NCI-H1694 treated with DMSO at 0.1 percent for 48 hours (cell line): ENCODE measurements around the gene EFCAB5.
"Not testable (repeated sequence)": the region's sequence is repeated elsewhere in the genome, so short reads cannot be mapped to it uniquely, and the experiment has no call there.

Experiments used
- DNase-seq: peaks from one replicate; lab custom pipeline; 2025; lab: John Stamatoyannopoulos, UW

The EFCAB5 gene

DNA sequence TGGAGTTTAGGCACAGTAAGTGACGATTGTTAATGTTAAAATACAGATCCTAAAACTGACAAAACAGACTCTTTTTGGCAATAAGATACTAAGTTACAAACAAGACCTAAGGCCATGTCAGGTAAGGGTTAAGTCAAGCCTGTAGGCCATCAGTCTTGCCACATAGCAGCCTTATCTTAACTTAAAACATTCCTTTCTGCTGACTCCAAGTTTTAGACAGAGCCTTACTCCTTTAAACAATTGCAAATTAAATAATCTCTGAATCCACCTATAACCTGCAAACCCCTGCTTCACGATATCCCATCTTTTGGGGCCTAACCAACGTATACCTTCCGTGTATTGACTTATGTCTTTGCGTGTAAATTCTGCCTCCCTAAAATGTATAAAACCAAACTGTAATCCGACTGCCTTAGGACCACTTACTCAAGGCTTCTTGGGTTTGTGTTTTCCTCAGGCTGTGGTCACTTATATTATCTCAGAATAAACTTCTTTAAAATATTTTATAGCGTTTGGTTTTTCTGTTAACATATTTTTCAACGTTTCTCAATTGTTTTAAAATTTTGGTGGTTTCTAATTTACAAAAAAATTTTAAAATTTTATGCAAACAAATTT, 64.4 kb downstream of the EFCAB5 start:
- no peak for DNase-seq

DNA sequence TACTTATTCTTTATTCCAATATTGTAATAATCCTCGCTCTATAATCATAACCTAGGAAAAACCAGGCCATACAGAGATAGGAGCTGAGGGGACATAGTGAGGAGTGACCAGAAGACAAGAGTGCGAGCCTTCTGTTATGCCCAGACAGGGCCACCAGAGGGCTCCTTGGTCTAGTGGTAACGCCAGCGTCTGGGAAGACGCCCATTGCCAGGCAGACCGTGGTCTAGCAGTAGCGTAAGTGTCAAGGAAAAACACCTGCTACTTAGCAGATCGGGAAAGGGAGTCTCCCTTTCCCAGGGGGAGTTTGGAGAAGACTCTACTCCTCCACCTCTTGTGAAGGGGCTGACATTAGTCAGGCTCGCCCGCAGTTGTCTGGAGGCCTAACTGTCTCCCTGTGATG, 70.5 kb downstream of the EFCAB5 start:
- DNase-seq = not testable (repeated sequence)

DNA sequence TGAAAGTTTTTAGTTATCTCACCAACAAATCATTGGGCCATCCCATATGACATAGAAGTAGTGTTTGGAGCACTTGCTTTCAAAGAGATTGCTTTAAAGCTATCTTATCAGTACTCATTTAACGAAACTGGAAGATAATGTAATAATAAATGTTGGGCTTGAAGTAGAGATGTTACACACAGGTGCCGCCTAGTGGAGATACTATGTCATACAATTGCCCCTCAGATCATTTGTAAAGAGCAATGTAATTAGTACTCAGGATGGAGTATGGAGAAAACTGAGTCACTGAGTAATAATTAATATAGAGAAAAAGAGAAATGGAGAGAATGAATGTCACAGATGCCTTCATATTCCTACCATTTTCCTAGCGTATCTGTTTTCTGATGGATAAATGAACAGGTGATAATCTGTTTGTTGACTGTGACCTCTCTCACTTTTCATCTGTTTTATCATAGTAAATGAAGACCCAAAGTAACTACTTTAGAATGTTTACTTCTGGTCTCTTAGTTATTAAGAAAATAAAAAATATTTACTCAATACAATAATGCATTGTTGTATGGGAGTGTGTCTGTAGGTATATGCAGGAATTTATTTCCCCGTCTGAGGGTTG, 80.4 kb downstream of the EFCAB5 start:
- DNase-seq = peak; percentile 76

DNA sequence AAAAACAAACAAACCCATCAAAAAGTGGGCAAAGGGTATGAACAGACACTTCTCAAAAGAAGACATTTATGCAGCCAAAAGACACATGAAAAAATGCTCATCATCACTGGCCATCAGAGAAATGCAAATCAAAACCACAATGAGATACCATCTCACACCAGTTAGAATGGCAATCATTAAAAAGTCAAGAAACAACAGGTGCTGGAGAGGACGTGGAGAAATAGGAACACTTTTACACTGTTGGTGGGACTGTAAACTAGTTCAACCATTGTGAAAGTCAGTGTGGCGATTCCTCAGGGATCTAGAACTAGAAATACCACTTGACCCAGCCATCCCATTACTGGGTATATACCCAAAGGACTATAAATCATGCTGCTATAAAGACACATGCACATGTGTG, 83.9 kb downstream of the EFCAB5 start:
- DNase-seq = not testable (repeated sequence)

DNA sequence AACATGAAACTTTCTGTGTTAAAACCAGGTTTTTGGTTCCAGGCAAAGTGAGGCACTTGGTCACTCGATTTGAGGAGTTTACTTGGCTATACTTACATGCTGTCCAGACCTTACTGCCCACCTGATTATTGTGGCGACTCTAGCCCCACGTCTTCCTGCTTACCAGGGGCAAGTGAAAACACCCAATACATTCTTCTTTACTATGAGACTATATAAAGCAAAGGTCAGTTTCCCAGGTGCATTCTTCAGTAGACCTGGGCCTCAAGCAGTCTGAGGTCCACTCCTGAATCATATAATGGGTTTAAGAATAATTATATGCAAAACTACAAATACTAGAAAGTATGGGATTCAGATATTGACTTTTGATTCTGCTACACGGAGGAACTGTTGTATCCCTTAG, 86.2 kb downstream of the EFCAB5 start:
- no peak for DNase-seq

DNA sequence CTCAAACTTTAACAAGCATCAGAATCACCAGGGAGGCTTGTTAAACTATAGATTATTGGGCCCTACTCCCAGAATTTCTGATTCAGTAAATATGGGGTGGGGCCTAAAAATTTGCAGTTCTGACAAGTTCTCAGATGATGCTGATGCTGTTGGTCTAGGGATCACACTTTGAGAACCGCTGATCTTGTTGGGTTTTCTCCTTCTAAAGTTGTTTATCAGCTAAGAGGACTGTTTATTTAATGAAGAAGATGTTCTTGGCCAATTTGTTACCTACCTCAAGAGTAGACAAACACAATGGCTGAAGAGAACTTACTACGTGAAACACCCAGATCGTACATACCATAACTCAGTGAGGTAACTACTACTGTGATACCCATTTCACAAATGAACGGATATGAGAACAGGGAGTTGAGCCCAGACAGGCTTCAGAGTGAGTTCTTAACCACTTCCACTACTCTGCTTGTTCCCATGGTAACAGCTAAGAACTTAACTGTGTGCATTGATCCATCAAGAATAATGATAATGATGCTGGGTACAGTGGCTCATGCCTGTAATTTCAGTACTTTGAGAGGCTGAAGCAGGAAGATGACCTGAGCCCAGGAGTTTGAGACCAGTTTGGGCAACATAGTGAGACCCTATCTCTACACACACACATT, 89.9 kb downstream of the EFCAB5 start:
- no peak for DNase-seq

DNA sequence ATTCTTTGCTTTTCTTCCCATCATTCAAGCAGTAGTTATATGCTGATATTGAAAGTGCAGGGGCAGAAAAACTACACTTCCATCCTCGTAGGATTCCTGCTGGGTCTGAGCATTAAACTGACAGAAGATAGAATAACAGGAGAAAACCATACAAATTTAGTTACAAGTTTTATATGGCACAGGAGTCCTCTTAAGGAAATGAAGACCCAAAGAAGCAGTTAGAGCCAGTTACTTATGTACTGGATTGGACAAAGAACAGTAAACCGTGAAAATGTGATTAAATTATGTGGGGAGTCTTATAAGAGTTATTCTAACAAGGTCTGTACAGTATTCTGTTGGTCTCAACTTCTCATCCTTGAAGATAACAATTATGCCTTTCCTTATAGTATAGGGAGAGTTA, 93.9 kb downstream of the EFCAB5 start:
- no peak for DNase-seq

DNA sequence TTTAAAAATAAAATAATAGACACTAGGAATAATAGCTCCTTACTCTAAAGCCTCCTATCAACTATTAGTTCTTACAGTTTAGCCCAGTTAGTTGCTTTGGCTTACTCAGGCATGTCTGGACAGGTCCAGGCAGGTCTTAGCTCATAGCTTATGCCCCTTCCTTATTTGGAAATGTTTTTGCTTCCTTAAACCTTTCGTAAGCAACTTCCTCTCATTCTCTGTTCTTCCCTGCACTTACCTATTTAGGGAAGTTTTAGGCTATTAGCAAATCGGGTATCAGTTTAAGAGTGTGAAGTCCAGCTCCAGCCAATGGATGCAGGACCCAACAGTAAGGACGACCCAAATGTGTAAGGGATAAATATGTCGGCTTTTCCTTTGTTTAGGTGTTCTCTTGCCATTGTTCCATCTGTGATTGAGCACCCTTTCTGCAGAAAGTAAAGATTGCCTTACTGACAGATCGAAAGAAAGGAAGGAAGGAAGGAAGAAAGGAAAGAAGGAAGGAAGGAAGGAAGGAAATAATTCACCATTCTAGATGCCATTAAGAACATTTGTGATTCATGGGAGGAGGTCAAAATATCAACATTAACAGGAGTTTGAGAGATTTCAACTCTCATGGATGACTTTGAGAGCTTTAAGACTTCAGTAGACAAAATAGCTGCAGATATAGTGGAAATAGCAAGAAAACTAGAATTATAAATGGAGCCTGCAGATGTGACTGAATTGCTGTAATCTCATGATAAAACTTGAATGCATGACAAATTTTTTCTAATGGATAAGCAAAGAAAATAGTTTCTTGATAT, 99.5 kb downstream of the EFCAB5 start:
- not testable (repeated sequence) for DNase-seq

DNA sequence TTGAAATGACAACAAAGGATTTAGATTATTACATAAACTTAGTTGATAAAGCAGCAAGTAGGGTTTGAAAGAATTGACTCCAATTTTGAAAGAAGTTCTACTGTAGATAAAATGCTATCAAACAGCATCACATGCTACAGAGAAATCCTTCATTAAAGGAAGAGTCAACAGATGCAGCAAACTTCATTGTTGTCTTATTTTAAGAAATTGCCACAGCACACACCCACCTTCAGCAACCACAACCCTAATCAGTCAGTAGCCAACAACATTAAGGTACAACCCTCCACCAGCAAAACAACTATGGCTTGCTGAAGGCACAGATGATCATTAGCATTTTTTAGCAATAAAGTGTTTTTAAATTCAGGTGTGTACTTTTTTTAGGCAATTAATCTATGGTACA, 100.1 kb downstream of the EFCAB5 start:
- DNase-seq = no peak

DNA sequence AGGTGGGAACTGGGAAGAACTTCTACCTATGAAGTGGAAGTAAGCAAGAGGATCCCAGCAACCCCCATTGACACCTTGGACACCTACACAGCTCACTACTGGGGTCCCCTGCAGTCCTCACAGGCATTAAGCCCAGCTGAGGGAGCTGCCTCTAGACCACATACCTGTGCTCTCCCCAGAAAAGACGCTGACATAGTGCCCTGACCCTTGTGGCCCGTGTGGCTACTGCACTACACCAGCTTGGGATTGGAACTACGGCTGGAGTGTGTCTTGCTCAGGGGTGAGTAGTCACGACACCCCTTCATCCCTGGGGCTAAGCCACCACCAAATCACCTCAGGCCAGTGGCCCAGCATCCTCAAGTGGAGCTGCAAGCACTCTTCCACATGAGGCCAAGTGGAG, 120.9 kb downstream of the EFCAB5 start:
- no peak for DNase-seq

DNA sequence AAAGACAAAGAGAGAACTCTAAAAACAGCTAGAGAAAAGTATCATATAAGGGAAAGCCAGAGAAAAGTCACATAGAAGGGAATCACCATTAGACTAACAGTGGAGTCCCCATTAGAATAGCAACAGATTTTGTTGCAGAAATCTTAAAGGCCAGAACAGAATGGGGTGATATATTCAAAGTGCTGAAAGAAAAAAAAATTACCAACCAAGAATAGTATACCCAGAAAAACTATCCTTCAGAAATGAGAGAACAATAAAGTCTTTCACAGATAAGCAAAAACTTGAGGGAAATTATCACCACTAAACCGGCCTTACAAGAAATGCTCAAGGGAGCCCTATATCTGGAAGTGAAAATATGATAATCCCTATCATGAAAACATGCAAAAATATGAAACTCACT, 123.3 kb downstream of the EFCAB5 start:
- no peak for DNase-seq

DNA sequence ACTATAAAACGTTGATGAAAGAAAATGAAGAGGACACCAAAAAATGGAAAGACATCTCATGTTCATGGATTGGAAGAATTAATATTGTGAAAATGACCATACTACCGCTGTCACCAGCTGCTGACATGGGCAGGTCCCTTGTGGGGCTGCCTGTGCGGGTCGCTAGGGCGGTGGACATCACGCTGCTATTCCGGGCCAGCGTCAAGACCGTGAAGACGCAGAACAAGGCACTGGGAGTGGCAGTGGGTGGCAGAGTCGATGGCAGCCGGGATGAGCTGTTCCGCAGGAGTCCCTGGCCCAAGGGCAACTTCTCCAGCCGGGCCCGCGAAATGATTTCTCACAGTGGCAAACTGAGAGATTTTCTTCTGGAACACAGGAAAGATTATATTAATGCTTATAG, 127.0 kb downstream of the EFCAB5 start:
- DNase-seq = no peak

DNA sequence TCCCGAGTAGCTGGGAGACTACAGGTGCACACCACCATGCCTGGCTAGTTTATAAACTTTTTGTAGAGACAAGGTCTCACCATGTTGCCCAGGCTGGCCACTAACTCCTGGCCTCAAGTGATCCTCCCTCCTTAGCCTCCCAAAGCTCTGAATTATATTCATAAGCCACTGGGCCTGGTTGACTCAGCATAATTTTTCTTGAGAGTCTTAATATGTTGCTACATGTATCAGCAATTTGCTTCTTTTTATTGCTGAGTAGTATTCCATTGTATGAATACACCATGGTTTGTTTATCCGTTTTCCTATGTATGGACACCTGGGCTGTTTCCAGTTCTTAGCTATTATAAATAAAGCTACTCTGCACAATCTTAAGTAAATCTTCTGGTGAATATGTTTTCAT, 132.8 kb downstream of the EFCAB5 start:
- no peak for DNase-seq

DNA sequence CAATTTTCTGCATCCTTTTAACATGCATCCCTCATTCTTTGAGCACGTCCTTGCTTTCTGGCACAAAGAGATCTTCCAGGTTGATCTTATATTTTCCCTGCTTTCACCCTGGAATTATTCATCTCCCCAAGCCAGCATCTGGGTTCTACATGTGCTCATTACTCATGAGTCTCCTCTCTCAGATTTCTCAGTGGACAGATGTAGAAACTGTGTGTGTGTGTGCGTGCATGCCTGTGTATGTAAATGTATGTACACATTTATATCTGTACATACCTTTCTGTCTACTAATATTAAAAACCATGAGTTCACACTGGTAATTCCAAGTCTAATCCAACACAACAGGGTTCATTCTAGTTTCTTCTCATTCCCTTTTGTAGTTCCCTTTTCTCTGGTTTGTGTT, 133.3 kb downstream of the EFCAB5 start:
- no peak for DNase-seq

DNA sequence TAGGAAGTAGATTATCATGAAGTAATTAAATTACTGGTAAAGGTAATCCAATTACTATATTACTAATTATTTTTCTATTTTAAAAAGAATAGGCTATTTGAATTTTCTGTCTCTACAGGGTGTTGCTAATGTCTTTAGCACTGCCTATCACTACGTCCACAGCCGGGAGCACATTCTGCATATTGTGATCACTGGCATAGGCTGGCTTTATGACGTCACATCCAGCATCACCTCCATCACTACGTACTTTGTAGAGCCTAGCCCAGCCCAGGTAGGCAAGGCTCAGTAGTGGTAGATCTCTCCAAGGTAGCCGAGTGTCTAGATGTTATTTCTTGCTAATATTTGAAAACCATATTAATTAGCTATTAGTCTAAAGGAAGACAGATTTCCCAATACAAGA, 141.3 kb downstream of the EFCAB5 start:
- DNase-seq = no peak

DNA sequence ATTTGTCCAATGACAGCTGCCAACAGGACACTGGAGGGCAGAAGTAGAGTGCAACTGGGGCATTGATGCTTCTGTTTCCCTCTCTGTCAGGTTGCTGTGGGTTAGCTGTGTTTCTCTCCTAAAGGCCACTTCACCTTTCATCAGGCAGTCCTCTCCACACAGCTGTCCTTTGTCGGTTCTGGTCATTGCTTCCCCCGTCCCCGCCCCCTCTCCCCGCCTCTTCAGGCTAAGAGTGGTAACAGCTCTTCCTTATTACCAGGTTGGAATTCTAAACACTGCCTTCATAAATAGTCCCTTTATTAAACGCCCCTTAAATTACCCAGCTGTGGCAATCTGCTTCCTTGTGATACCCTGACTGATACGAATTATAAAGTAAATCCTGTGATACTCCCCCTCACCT, 143.4 kb downstream of the EFCAB5 start:
- no peak for DNase-seq

DNA sequence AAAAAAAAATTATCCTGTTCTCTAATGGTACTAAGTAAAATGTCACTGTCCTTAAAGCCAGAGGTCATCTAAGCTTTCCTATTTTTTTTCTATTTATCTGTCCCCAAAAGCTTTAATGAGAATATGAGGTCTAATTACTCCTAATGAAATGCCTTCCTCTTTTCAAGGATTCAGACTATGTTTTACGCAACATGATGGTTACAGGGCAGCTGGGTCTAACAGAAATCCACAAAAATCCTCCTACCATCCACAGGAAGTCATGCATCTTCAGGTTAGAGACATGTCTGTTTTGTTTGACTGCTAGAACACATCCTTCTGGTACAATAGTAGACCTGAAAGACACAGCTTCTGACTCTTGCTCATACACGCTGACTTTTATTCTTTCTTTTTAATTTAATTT, 145.5 kb downstream of the EFCAB5 start:
- DNase-seq = no peak

DNA sequence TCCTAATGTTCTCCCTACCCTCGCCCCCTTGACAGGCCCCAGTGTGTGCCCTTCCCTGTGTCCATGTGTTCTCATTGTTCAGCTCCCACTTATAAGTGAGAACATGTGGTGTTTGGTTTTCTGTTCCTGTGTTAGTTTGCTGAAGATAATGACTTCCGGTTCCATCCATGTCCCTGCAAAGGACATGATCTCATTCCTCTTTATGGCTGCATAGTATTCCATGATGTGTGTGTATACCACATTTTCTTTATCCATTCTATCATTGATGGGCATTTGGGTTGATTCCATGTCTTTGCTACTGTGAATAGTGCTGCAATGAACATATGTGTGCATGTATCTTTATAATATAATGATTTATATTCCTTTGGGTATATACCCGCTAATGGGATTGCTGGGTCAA, 146.0 kb downstream of the EFCAB5 start:
- DNase-seq = not testable (repeated sequence)

DNA sequence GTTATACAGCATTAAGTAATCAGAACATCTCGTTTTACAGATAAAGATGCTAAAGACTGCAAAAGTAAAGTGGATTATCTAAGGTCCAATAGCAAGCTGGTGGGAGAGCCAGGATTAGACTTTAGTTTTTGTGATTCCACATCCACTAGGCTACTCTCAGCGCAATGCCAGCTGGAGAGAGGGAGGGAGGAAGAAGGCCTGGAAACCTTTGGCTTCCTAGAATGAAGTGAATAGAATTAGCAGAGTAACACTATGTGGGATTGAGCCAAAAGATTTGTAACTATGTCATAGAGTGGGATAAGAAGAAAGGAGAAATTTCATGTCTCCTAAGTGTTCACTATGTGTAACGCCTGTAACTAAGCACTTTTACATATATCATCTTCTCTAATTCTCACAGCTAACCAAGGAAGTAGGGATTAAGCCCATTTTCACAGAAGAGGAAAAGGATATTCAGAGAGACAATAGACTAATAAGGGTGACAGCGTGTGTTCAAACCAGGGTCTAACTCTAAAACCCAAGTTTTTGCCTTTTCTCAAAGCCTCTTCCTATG, 149.8 kb downstream of the EFCAB5 start:
- DNase-seq = no peak

DNA sequence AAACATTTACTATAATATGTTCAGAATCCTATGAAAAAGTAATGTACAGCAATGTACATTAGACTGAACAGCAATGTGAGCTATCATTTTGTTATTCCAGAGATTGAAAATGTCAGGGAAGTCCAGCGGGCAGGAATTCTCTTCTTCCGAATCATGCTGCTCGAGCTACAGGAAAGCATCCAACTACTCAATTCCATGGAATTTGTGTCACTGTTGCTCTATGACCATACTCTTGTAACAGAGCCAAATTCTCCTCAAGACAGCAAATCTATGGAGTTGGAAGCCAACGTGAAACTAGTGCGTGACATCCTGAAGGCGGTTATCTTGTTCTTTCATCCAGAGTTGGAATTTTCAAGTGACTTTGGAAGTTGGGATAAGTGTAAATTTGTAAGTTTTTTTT, 150.3 kb downstream of the EFCAB5 start:
- no peak for DNase-seq

DNA sequence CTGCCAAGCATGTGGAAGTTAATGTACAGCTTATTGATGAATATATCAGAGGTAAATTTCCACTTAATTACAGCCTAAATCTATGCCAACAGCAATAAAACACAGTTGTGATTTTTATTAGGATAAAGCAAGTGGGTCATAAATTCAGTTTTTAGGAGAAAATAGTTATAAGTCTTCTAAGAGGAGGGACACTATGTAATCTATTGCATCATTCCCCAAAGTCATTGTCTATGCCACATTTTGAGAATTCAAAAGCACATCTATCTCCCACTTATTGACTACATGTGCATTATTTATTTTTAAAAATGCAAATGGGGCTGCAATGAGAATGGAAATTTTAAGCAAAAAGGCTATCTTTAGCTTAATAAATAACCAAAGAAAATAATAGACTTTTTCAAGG, 151.5 kb downstream of the EFCAB5 start:
- no peak for DNase-seq

DNA sequence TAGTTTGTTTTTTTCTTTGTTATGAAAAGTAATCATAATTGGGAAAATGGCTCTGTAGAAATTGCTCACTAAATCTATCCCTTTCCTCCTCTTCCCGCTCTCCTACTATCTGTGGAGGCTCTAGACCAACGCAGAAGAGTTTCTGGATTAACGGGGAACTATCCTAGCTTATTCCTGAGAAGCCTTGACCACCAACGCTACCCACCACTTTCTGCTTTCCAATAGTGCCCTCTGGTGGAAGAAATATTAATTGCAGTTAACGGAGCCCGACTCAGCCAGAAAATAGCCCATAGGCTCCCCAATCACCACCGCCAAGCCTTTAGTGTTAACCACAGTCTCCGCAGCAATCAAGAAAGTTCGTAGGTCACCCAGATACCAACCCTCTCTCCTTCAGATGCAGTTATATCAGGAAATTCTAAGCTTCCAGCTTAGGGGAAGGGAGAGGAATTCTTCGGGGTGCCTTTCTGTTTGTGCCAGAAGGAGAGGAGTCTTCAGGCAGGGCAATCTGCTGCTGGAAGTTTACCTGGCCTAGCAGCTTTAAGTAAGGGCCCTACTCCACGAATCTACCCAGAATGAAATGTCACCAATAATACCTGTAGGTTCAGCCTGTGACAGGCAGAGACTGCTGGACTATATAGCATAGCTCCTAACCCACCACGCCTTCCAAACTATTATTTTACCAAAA, 152.2 kb downstream of the EFCAB5 start:
- peak; percentile 54 for DNase-seq
